NB4 (cell line): Measurements from ENCODE around the gene RBBP5.

Experiments used
- DNase-seq: peaks from one replicate; pipeline ENCODE4 v3.0.0; 2010; ENCODE audit warnings: low read depth
- H3K4me3 ChIP-seq: one replicate; pipeline ENCODE4 v1.5.1; 2011; ENCODE audit warnings: mild to moderate bottlenecking, low read depth, low read length, moderate library complexity
- MYC ChIP-seq: IDR thresholded peaks from 2 replicates; pipeline ENCODE4 v1.6.1; 2011; ENCODE audit warnings: low read depth, low read length
- POLR2A ChIP-seq: IDR thresholded peaks from 2 replicates; pipeline ENCODE4 v1.6.1; 2011; ENCODE audit warnings: mild to moderate bottlenecking; ENCODE audit not compliant: insufficient read length; ENCODE audit errors: extremely low read depth
- TF ChIP-seq, protein P1 (sequence below): IDR thresholded peaks from 2 replicates; pipeline ENCODE4 v1.6.1; 2011; ENCODE audit warnings: low read depth, low read length
- TF ChIP-seq, protein P2 (sequence below): IDR thresholded peaks from one replicate; pipeline ENCODE4 v1.5.1; 2012; ENCODE audit warnings: low read depth, low read length

Gene RBBP5

DNA sequence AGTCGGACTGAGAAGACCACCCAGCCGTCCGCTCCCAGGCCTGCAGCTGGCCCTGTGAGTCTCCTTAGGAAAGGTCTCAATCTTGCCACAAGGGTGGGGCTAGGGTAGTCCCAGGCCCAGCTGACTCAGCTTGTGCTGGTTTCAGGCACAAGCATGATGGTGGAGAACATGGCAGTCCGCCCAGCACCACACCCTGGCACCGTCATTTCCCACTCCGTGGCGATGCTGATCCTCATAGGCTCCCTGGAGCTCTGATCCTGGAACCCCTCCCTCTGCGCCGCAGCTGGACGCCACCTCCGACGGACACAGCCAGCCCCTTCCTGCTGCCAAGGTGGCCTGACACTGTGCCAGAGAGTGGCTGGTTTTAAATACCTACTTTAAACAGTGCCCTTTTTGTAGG lies 48.3 kb downstream of the RBBP5 start:
- H3K4me3 ChIP-seq, result no peak overlapping the region
- TF ChIP-seq, protein P1, sequence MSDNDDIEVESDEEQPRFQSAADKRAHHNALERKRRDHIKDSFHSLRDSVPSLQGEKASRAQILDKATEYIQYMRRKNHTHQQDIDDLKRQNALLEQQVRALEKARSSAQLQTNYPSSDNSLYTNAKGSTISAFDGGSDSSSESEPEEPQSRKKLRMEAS, result no peak
- TF ChIP-seq MYC, result no peak
- TF ChIP-seq, protein P2, sequence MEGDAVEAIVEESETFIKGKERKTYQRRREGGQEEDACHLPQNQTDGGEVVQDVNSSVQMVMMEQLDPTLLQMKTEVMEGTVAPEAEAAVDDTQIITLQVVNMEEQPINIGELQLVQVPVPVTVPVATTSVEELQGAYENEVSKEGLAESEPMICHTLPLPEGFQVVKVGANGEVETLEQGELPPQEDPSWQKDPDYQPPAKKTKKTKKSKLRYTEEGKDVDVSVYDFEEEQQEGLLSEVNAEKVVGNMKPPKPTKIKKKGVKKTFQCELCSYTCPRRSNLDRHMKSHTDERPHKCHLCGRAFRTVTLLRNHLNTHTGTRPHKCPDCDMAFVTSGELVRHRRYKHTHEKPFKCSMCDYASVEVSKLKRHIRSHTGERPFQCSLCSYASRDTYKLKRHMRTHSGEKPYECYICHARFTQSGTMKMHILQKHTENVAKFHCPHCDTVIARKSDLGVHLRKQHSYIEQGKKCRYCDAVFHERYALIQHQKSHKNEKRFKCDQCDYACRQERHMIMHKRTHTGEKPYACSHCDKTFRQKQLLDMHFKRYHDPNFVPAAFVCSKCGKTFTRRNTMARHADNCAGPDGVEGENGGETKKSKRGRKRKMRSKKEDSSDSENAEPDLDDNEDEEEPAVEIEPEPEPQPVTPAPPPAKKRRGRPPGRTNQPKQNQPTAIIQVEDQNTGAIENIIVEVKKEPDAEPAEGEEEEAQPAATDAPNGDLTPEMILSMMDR, result no peak
- TF ChIP-seq POLR2A, result no peak
- DNase-seq, result no peak

DNA sequence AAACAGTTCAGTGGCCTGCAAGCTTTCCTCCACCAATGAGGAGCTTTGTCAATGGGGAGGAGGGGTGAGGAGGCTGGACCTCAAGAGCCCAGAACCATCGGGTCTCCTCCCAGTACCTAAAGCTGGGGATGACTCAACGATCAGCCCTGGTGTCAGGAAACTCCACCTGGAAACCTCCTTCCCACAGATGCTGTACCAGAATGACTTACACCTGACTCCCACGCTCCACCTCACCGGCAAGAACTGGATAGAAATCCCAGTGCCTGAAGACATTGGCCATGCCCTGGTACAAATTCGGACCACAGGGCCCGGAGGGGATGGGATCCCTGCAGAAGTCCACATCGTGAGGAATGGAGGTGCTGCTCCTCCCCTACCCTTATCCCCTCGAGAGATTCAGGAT lies 48.9 kb downstream of the RBBP5 start:
- no peak for TF ChIP-seq MYC
- no peak for TF ChIP-seq POLR2A
- TF ChIP-seq, protein P1, result no peak
- TF ChIP-seq, protein P2, result no peak
- no peak overlapping the region for H3K4me3 ChIP-seq
- DNase-seq, result no peak

DNA sequence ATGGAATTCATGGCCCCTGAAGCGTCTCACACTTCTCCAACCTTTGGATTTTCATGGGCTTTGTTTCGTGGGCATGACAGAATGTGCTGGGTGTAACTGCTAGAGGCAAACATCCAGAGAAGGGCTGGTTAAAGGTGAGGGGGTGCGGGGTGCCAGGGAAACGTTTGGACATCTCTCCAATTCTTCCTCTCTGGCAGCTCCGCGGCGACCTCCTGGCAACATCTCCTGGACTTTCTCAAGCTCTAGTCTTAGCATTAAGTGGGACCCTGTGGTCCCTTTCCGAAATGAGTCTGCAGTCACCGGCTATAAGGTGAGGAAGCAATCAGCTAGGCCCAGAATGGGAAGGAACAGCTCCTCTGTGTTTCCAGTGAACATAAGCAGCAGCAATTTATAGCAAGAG lies 49.5 kb downstream of the RBBP5 start:
- no peak overlapping the region for H3K4me3 ChIP-seq
- TF ChIP-seq POLR2A (no peak), MYC (no peak)
- TF ChIP-seq, protein P1, result no peak
- TF ChIP-seq, protein P2, result no peak
- no peak for DNase-seq

DNA sequence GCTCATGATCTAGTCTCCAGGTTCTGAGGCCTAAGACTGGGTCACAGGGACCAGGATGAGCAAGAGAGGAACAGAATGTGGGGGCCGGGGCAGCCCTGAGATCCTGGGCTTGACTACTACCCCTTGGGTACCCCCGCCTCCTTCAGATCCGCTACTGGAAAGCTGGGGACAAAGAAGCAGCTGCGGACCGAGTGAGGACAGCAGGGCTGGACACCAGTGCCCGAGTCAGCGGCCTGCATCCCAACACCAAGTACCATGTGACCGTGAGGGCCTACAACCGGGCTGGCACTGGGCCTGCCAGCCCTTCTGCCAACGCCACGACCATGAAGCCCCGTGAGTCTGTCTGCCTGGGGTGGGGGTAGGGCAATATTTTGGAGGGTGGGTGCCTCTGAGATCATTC lies 50.0 kb downstream of the RBBP5 start:
- DNase-seq, result no peak
- H3K4me3 ChIP-seq, result no peak overlapping the region
- TF ChIP-seq, protein P2, result no peak
- no peak for TF ChIP-seq MYC
- TF ChIP-seq POLR2A, result no peak
- TF ChIP-seq, protein P1, result no peak

DNA sequence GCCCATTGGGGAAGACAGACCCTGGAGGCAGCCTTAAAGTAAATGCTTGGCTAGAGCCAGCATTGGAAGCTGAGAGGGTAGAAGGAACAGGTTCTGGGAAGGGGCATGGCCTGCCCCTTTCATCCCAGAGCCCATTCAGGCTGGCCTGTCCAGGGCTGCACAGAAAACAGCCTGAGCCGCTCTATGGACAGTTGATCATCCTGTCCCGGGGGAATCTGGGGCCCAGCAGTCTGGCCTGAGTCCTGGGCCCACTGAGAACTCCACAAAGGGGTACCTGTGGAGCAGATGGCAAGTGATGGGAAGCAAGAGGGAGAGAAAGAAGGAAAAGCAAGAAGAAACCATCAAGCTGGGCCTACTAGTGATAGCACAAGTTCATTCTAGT lies 50.8 kb downstream of the RBBP5 start:
- no peak for TF ChIP-seq MYC
- TF ChIP-seq POLR2A, result no peak
- TF ChIP-seq, protein P1, result no peak
- TF ChIP-seq, protein P2, result no peak
- DNase-seq, result no peak

More for the DNA sequence above, 50.8 kb downstream of the RBBP5 start:
- H3K4me3 ChIP-seq, result no peak overlapping the region
